Measurements from ENCODE around the gene ROBO1. TPM values are rescaled to one million over a fixed set of nuclear protein-coding genes. Genes with fewer than 3 reads are reported as not detected.

Gene ROBO1
- total and polyA plus RNA-seq, 4 donors: 1.0 to 30.3 (median 3.9) TPM

DNA sequence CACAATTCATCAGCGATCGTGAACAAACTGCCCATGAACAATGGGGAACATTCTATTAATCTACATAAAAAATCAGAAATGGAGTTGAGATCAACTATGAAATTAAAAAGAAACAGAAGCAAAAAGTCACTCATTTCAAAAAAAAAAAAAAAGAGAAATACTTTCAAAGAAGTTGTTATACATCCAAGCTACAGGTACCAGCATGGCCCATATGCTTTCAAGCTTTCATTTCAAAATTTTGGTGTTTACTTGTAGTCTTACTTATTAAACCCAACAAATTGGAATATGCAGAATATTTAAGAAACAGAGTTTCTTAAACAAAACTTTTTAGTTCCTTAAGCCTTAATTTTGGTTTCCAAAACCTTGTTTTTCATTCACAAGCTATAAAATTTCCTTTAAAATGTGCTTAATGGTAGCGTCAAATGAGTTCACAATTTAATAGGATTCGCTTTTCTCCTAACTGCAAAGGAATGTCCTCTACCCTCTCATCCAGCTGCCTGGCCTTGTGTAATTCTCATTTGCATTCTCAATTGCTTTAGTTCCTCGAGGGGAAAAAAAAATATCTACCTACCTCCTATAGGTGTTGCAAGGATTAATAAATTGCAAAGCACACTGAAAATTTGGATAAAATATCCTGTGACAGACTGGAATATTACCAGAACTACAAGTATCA, 565.2 kb downstream of the ROBO1 start:
- H3K36me3 ChIP-seq (ENCODE audit: control insufficient read depth in 4 of 4, insufficient read depth in 3 of 4, low read depth in 1 of 4, low read length in 3 of 4): no peaks in the 10 kb centered on the region
- TF ChIP-seq, protein P1, sequence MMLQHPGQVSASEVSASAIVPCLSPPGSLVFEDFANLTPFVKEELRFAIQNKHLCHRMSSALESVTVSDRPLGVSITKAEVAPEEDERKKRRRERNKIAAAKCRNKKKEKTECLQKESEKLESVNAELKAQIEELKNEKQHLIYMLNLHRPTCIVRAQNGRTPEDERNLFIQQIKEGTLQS (IDR thresholded peaks at IDR 0.05): no peak
- TF ChIP-seq HNF4G (IDR thresholded peaks at IDR 0.05) (no peak), JUND (IDR thresholded peaks at IDR 0.05) (no peak), RAD21 (IDR thresholded peaks at IDR 0.05) (no peak), RXRA (IDR thresholded peaks at IDR 0.05) (no peak), FOXA2 (IDR thresholded peaks at IDR 0.05) (no peak), HNF4A (conservative IDR thresholded peaks at IDR 0.05) (no peak), YY1 (IDR thresholded peaks at IDR 0.05) (no peak), NR2F2 (IDR thresholded peaks at IDR 0.05) (no peak), FOXA1 (IDR thresholded peaks at IDR 0.05) (no peak)
- TF ChIP-seq, protein P2, sequence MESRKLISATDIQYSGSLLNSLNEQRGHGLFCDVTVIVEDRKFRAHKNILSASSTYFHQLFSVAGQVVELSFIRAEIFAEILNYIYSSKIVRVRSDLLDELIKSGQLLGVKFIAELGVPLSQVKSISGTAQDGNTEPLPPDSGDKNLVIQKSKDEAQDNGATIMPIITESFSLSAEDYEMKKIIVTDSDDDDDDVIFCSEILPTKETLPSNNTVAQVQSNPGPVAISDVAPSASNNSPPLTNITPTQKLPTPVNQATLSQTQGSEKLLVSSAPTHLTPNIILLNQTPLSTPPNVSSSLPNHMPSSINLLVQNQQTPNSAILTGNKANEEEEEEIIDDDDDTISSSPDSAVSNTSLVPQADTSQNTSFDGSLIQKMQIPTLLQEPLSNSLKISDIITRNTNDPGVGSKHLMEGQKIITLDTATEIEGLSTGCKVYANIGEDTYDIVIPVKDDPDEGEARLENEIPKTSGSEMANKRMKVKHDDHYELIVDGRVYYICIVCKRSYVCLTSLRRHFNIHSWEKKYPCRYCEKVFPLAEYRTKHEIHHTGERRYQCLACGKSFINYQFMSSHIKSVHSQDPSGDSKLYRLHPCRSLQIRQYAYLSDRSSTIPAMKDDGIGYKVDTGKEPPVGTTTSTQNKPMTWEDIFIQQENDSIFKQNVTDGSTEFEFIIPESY (IDR thresholded peaks at IDR 0.05): no peak
- TF ChIP-seq, protein P3, sequence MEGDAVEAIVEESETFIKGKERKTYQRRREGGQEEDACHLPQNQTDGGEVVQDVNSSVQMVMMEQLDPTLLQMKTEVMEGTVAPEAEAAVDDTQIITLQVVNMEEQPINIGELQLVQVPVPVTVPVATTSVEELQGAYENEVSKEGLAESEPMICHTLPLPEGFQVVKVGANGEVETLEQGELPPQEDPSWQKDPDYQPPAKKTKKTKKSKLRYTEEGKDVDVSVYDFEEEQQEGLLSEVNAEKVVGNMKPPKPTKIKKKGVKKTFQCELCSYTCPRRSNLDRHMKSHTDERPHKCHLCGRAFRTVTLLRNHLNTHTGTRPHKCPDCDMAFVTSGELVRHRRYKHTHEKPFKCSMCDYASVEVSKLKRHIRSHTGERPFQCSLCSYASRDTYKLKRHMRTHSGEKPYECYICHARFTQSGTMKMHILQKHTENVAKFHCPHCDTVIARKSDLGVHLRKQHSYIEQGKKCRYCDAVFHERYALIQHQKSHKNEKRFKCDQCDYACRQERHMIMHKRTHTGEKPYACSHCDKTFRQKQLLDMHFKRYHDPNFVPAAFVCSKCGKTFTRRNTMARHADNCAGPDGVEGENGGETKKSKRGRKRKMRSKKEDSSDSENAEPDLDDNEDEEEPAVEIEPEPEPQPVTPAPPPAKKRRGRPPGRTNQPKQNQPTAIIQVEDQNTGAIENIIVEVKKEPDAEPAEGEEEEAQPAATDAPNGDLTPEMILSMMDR (IDR thresholded peaks at IDR 0.05; ENCODE audit: low read depth, low read length, missing input control): no peak
- TF ChIP-seq, protein P4, sequence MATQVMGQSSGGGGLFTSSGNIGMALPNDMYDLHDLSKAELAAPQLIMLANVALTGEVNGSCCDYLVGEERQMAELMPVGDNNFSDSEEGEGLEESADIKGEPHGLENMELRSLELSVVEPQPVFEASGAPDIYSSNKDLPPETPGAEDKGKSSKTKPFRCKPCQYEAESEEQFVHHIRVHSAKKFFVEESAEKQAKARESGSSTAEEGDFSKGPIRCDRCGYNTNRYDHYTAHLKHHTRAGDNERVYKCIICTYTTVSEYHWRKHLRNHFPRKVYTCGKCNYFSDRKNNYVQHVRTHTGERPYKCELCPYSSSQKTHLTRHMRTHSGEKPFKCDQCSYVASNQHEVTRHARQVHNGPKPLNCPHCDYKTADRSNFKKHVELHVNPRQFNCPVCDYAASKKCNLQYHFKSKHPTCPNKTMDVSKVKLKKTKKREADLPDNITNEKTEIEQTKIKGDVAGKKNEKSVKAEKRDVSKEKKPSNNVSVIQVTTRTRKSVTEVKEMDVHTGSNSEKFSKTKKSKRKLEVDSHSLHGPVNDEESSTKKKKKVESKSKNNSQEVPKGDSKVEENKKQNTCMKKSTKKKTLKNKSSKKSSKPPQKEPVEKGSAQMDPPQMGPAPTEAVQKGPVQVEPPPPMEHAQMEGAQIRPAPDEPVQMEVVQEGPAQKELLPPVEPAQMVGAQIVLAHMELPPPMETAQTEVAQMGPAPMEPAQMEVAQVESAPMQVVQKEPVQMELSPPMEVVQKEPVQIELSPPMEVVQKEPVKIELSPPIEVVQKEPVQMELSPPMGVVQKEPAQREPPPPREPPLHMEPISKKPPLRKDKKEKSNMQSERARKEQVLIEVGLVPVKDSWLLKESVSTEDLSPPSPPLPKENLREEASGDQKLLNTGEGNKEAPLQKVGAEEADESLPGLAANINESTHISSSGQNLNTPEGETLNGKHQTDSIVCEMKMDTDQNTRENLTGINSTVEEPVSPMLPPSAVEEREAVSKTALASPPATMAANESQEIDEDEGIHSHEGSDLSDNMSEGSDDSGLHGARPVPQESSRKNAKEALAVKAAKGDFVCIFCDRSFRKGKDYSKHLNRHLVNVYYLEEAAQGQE (IDR thresholded peaks at IDR 0.05): no peak
- TF ChIP-seq, protein P5, sequence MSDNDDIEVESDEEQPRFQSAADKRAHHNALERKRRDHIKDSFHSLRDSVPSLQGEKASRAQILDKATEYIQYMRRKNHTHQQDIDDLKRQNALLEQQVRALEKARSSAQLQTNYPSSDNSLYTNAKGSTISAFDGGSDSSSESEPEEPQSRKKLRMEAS (IDR thresholded peaks at IDR 0.05): no peak
- H3K4me1 ChIP-seq (ENCODE audit: control insufficient read depth in 4 of 4, insufficient read depth in 4 of 4, low read length in 3 of 4): no peaks in the 10 kb centered on the region
- no peak for DNase-seq (ENCODE audit: low spot score)
- no peak overlapping the region for H3K27ac ChIP-seq (ENCODE audit: low read depth in 1 of 2, low read length in 2 of 2)
- H3K4me3 ChIP-seq (ENCODE audit: low read depth in 1 of 3, low read length in 3 of 3): no peak overlapping the region
- 69% methylated on average over 5 of the region's 5 CpGs for WGBS
- no peaks in the 10 kb centered on the region for H3K9me3 ChIP-seq (ENCODE audit: control insufficient read depth in 4 of 4, low read length in 3 of 4)
- no peaks in the 10 kb centered on the region for H3K27me3 ChIP-seq (ENCODE audit: control insufficient read depth in 4 of 4, insufficient read depth in 4 of 4, low read length in 3 of 4)
- no peak overlapping the region for H3K9ac ChIP-seq (ENCODE audit: low read depth in 1 of 2, low read length in 2 of 2)

DNA sequence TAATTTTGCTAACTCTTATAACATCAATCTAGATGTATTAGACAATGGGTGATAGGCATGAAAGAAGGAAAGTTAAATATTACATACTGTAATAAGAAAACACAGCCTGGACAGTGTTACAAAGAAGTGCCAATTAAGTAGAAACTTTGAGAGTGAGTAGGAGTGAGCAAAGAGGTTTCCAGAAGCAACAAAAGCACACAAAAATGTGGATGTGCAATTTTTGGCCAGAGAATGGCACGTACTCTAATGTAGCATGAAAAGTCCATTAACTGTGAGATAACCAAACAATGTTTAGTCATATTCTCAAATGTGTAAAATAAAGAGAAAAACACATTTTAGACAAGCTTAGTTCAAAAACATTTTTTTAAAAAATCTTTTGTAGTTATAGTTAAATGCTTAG, 567.3 kb downstream of the ROBO1 start:
- no peaks in the 10 kb centered on the region for H3K4me1 ChIP-seq (ENCODE audit: control insufficient read depth in 4 of 4, insufficient read depth in 4 of 4, low read length in 3 of 4)
- 74% methylated on average over 1 of the region's 1 CpG for WGBS
- DNase-seq (ENCODE audit: low spot score): no peak
- TF ChIP-seq RXRA (IDR thresholded peaks at IDR 0.05) (no peak), FOXA2 (IDR thresholded peaks at IDR 0.05) (no peak), HNF4G (IDR thresholded peaks at IDR 0.05) (no peak), RAD21 (IDR thresholded peaks at IDR 0.05) (no peak), HNF4A (conservative IDR thresholded peaks at IDR 0.05) (no peak), TAF1 (conservative IDR thresholded peaks at IDR 0.05) (no peak), NR2F2 (IDR thresholded peaks at IDR 0.05) (no peak)
- TF ChIP-seq, protein P3 (IDR thresholded peaks at IDR 0.05; ENCODE audit: low read depth, low read length, missing input control): no peak
- TF ChIP-seq, protein P4 (IDR thresholded peaks at IDR 0.05): no peak
- TF ChIP-seq, protein P1 (IDR thresholded peaks at IDR 0.05): no peak
- TF ChIP-seq, protein P5 (IDR thresholded peaks at IDR 0.05): no peak

More for the DNA sequence above, 567.3 kb downstream of the ROBO1 start:
- H3K9me3 ChIP-seq (ENCODE audit: control insufficient read depth in 4 of 4, low read length in 3 of 4): no peaks in the 10 kb centered on the region
- H3K4me3 ChIP-seq (ENCODE audit: low read depth in 1 of 3, low read length in 3 of 3): no peak overlapping the region
- no peak overlapping the region for H3K9ac ChIP-seq (ENCODE audit: low read depth in 1 of 2, low read length in 2 of 2)
- no peaks in the 10 kb centered on the region for H3K27me3 ChIP-seq (ENCODE audit: control insufficient read depth in 4 of 4, insufficient read depth in 4 of 4, low read length in 3 of 4)
- no peak overlapping the region for H3K27ac ChIP-seq (ENCODE audit: low read depth in 1 of 2, low read length in 2 of 2)
- H3K36me3 ChIP-seq (ENCODE audit: control insufficient read depth in 4 of 4, insufficient read depth in 3 of 4, low read depth in 1 of 4, low read length in 3 of 4): no peaks in the 10 kb centered on the region
